ENCODE data around the gene RLBP1.

GRCh38 chr15:89243691-89244573, 22.6 kb upstream of the RLBP1 start, which contains the start of gene FANCI:
- peak in 5 of 6 experiments; percentile 10 to 48 (median 38) for TF ChIP-seq CTCF (IDR thresholded peaks at IDR 0.05)
- peak in 1 of 2 donors; percentile 43 for TF ChIP-seq POLR2A (IDR thresholded peaks at IDR 0.05)
